Activated CD4-positive, alpha-beta T cell treated with anti-CD3 and anti-CD28 coated beads, Interleukin-2, amount 50 U/mL, for 48 hours (primary cell): ENCODE results near the gene DAO.
"Not testable (repeated sequence)": the region's sequence is repeated elsewhere in the genome, so short reads cannot be mapped to it uniquely, and the experiment has no call there.

Experiments used
- DNase-seq, 2 experiments: peaks; one replicate each; pipeline ENCODE4 v3.0.0-alpha.2; 2020

DAO gene

GRCh38 chr12:108850854-108851573 lies 28.9 kb upstream of the DAO start:
- DNase-seq: no peak

- DNase-seq: no peak
Observed at GRCh38 chr12:108852674-108853309, 27.1 kb upstream of the DAO start.

- DNase-seq: no peak
Observed at GRCh38 chr12:108853426-108853825, 26.5 kb upstream of the DAO start.

- no peak for DNase-seq
Observed at GRCh38 chr12:108853981-108854446, 25.9 kb upstream of the DAO start.

GRCh38 chr12:108854451-108855283 lies 25.2 kb upstream of the DAO start:
- no peak for DNase-seq

- DNase-seq: no peak
Observed at GRCh38 chr12:108855284-108856169, 24.4 kb upstream of the DAO start.

GRCh38 chr12:108856170-108856427 lies 23.8 kb upstream of the DAO start:
- no peak for DNase-seq

- DNase-seq: peak; percentile 72 to 78
Observed at GRCh38 chr12:108856428-108857157, 23.3 kb upstream of the DAO start.

- DNase-seq: no peak
Observed at GRCh38 chr12:108857158-108857407, 22.8 kb upstream of the DAO start.

GRCh38 chr12:108858311-108859074 lies 21.4 kb upstream of the DAO start:
- peak in 1 of 2 experiments; percentile 14 for DNase-seq

- DNase-seq: not testable (repeated sequence)
Observed at GRCh38 chr12:108859141-108859922, 20.6 kb upstream of the DAO start.

- no peak for DNase-seq
Observed at GRCh38 chr12:108859923-108860291, 20.0 kb upstream of the DAO start.

- no peak for DNase-seq
Observed at GRCh38 chr12:108860443-108860842, 19.4 kb upstream of the DAO start.

- no peak for DNase-seq
Observed at GRCh38 chr12:108861878-108862587, 17.9 kb upstream of the DAO start.

- DNase-seq: no peak
Observed at GRCh38 chr12:108862588-108862959, 17.3 kb upstream of the DAO start.

- no peak for DNase-seq
Observed at GRCh38 chr12:108865169-108865568, 14.7 kb upstream of the DAO start.

GRCh38 chr12:108866083-108866482 lies 13.8 kb upstream of the DAO start:
- DNase-seq: not testable (repeated sequence)

GRCh38 chr12:108868781-108869180 lies 11.1 kb upstream of the DAO start:
- DNase-seq: no peak

GRCh38 chr12:108875280-108875679 lies 4.6 kb upstream of the DAO start:
- no peak for DNase-seq

- DNase-seq: no peak
Observed at GRCh38 chr12:108875682-108876361, 4.1 kb upstream of the DAO start.
